Fibroblast of peridontal ligament (primary cell): ENCODE data around the gene KRTAP5-1.
"Not testable (repeated sequence)": the region's sequence is repeated elsewhere in the genome, so short reads cannot be mapped to it uniquely, and the experiment has no call there.

Experiments
- DNase-seq: peaks from one replicate; pipeline ENCODE4 v3.0.0-alpha.2; 2010; ENCODE audit errors: extremely low read depth

The KRTAP5-1 gene

DNA sequence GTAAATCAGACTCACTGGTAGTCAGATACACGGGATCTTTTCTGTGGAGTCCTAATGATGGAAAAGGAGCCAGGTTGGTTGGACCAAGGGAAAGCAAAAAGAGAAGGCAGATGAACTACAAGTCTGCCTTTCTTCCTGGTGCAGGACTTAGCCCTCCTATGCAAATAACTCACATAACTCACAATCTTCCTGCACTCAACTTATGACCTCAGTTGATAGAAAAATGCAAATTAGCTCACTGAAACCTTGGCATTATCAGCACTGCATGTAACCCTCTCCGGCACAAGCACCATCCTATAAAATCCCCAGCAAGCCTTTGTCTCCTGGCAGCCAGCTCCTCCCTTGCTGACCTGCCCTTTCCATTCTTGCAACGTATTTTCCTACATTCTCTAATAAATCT is 16.6 kb upstream of the KRTAP5-1 start:
- DNase-seq = not testable (repeated sequence)

DNA sequence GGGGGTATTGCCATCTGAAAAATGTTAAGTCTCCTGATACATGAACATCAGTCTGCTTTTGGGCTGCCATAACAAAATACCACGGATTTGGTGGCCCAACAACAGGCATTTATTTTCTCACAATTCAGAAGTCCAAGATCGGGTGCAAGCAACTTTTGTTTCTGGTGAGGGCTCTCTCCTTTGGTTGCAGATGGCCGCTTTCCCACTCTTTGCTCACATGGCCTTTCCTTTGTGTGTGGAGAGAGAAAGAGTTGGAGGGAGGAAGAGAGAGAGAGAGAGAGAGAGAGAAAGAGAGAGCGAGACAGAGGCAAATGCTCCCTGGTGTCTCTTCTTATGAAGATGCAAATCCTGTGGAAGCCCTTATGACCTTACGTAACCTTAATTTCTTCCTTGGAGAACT is 15.5 kb upstream of the KRTAP5-1 start:
- DNase-seq = no peak

DNA sequence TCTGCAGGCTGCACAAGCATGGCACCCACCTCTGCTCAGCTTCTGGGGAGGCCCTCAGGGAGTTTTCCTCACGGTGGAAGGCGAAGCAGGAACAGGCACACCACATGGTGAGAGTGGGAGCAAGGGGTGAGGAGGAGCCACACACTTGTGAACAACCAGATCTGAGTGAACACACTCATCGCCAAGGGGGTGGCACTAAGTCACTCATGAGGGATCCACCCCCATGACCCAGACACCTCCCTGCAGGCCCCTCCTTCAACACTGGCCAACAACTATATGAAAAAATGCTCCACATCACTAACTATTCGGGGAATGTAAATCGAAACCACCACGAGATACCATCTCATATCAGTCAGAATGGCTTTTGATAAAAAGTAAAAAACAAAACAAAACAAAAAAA is 13.7 kb upstream of the KRTAP5-1 start:
- peak; percentile 8 for DNase-seq

DNA sequence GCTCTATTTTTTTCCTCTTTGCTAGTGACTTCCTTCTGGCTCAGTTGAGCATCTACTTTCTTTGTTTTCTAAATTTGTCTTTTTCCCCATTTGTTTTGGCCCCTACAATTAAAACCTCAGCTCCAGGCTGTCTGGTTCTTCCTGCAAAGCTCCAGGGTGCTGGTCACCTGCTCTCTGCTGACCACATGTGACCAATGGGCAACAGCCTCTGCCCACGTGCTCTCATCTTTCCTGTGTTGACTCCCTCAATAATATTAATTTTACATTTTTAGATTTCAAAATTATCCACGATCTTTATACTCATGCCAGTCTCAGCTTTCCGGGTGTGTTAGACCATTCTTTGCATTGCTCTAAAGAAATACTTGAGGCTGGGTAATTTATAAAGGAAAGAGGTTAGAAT is 13.3 kb upstream of the KRTAP5-1 start:
- DNase-seq = not testable (repeated sequence)

DNA sequence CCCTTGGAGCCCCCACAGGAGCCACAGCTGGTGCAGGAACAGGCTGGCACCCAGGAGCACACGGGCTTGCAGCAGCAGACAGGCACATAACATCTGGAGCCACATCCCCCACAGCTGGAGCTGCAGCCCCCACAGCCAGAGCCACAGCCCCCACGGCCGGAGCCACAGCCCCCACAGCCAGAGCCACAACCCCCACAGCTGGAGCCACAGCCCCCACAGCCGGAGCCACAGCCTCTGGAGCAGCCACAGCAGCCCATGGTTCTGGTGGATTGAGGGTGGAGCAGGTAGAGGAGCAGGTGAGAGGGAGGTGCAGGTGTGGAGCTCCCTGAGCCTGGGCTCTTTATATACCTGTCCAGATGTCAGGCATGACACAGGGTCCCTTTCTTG is 12.9 kb upstream of the KRTAP5-1 start, which contains the start of gene KRTAP5-2:
Gene KRTAP5-2, minus strand, starts transcription at position 301 of the 387 bp plus-strand sequence. Its CDS starts 44 bp downstream, at position 257.
- DNase-seq = no peak

DNA sequence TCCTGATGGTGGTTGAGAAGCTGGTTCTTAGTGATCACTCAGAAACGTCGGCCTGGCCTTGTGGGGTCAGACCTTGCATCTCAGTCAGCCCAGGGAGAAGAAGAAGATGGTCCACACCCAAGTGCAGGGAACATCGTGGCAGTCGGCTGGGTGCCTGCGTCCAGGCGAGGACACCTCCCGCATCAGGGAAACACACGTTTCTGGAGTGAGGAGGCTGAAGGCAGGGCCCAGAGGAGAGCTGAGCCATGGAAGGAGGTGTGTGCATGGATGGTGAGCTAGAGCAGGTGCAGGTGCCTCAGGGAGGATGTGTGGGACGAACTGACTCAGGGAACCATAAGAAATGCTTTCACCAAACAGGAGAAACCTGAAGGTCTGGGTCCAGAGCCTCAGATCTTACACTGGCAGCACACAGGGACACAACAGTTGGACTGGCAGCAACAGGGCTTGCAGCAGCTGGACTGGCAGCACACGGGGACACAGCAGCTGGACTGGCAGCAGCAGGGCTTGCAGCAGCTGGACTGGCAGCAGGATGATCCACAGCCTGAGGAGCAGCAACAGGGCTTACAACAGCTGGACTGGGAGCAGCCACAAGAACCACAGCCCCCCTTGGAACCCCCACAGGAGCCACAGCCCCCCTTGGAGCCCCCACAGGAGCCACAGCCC is 12.4 kb upstream of the KRTAP5-1 start:
- no peak for DNase-seq

DNA sequence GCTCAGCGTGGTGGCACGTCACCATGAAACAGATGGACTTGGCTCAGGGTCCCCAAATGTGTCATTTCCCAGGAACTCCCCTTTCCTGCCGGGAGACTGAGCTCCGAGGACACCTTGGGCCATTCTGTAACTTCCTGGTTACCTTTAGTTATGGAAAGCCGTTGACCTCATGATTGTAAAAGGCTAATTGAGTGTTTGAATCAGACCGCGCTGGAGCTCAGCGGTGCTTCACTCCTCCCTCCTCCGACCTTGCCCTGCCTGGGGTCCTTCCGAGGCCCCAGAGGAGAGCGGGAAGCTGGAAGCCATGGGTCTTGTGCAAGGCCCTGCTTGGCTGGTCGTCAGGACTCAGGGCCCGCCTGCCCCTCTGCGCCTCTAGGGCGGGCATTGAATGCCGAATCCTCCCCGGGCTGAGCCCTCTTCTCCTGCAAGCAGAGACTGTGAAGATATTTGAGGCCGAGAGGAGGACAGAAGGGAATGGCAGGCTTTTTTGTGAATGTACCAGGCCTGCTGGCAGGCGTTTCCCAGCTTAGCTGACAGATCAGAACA is 11.6 kb upstream of the KRTAP5-1 start:
- DNase-seq = not testable (repeated sequence)

DNA sequence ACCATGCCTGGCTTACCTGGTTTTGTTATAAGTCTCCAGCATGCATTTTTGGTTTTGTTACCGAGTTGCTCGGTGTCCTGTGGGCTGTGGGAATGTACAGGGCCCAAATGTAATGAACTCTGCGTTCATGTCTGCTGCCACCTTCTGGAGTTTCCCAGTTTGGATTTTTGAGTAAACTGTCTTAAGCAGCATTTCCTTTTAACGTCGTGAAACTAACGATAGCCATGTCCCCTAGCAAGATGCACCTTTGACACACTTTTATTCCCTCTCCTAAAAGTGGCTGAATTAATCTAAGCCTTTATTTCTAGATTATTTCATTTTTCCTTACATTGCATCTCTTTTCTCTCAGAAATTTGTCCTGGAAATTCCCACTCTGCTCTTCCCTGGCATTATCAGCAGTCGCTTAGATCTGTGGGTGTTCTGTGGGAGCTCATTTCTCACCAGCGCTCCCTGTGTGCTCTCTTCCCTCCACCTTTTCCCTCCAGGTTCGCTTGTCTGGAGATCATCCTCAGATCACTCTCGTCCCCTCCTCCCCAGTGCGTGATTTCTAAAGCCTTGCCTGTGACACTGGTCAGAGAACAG is 11.0 kb upstream of the KRTAP5-1 start:
- DNase-seq = peak; percentile 31

DNA sequence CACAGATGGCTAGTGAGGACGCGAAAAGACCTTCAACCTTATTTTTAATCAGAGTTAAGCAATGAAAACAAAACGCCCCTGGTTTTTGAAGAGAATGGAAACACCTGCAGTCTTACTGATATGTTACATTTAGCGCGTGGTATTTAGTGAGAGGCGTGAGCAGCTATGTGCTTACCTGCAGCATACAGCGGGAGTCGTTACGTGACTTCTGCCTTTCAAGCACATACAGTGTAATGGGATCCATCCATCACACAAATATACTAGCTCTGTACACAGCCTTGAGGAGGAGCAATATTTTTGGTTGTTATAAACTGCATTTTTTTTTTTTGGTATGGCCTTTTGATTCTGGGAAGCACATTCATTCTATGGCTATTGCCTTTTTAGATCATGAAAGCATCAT is 7.5 kb upstream of the KRTAP5-1 start:
- no peak for DNase-seq

DNA sequence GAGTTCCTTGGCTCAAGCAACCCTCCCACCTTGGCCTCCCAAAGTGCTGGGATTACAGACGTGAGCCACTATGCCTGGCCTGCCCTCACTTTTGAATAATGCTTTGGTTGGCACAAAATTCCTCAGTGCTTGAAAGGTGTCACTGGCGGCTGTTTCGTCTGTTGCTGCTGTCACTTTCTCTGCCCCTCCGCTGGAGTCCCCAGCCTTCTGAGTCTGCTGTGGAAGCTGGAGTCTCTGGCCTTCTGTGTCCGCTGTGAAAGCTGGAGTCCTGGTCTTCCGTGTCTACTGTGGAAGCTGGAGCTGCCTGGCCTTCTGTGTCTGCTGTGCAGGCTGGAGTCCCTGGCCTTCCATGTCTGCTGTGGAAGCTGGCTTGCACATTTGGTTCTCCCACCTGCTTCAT is 4.9 kb upstream of the KRTAP5-1 start:
- DNase-seq = no peak

DNA sequence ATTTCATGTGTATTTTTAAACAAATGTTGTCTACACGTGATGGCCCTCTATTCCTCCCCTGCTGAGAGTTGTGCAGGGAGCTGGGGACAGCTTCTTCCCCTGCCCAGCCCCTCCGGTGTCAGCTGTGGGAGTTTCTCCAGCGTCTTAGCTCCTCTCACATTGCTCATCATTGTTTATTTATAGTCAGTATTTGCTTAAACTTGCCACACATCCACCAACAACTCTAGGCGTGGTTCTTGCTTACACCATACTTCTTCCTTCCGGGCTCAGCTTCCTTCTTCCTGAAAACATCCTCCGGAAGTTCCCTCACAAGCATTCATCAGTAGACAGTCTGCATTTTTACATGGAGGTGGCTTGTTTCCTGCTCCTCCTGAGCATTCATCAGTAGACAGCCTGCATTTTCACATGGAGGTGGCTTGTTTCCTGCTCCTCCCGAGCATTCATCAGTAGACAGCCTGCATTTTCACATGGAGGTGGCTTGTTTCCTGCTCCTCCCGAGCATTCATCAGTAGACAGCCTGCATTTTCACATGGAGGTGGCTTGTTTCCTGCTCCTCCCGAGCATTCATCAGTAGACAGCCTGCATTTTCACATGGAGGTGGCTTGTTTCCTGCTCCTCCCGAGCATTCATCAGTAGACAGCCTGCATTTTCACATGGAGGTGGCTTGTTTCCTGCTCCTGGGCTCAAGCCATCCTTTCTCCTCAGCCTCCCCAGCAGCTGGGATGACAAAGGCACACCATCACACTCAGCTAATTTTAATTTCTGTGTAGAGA is 4.3 kb upstream of the KRTAP5-1 start:
- not testable (repeated sequence) for DNase-seq

DNA sequence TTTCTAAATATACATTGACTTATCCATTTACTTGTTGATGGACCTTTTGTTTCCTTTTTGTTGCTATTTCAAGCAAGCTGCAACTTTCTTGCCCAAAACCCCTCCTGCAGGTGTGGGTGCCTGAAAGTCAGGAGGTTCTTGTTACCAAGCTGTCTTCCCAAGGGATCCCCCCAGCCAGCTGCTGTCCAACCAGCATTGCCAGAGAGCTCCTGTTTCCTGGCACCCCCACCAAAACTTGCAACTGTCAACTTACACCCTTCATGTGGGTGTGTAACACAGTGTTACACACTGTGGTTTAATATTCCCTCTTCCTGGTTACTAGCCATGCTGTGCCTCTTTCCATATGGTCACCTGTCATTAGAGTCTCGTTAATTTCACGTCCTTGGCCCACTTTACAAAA is 1.6 kb upstream of the KRTAP5-1 start:
- no peak for DNase-seq

DNA sequence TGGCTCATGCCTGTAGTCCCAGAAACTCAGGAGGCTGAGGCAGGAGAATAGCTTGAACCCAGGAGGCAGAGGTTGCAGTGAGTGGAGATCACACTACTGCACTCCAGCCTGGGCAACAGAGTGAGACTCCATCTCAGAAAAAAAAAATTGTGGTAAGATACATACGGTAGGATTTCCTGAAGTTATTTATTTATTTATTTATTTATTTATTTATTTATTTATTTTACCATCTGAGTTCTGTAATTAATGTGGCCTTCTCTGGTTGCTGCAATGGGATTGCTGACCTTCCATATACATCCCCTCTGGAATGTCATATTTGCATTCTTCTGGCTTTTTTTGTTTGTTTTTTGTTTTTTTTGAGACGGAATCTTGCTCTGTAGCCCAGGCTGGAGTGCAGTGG is 2.2 kb downstream of the KRTAP5-1 start:
- not testable (repeated sequence) for DNase-seq

DNA sequence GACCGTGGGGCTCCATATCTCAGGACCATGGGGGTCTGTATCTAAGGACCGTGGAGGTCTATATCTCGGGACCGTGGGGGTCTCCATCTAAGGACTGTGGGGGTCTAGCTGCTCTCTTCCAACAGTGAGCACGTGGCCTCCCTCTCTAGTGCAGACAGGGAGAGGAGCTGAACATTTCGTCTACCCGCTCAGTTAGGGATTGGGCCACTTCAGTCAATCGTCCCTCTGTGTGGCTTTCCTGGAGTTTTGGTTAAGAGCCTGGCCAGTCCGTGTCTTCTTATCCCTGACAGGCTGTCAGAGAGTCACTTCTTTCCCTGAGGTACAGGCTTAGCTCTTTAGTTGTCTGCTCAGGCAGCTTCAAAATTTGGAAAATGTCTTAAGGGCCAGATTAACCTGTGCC is 3.1 kb downstream of the KRTAP5-1 start:
- DNase-seq = no peak

DNA sequence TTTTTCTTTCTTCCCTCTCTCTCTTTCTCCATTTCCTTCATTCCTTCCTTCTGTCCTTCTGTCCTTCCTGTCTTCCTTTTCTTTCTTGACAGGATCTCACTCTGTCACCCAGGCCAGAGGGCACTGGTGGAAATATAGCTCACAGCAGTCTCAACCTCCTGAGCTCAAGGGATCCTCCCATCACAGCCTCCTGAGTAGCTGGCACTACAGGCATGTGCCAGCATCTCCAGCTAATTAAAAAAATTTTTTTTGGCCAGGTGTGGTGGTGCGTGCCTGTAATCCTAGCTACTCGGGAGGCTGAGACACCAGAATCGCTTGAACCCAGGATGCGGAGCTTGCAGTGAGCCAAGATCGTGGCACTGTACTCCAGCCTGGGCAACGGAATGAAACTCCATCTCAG is 8.3 kb downstream of the KRTAP5-1 start:
- no peak for DNase-seq

DNA sequence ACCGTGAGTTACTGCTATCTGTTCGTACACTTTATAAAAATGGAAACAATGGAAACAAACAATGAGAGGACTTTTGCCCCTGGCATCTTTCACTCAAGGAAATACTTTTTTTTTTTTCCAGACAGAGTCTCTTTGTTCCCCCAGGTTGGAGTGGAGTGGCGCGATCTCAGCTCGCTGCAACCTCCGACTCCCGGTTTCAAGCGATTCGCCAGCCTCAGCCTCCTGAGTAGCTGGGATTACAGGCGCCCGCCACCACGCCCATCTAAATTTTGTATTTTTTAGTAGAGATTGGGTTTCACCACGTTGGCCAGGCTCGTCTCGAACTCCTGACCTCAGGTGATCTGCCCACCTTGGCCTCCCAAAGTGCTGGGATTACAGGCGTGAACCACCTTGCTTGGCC is 9.3 kb downstream of the KRTAP5-1 start:
- not testable (repeated sequence) for DNase-seq

DNA sequence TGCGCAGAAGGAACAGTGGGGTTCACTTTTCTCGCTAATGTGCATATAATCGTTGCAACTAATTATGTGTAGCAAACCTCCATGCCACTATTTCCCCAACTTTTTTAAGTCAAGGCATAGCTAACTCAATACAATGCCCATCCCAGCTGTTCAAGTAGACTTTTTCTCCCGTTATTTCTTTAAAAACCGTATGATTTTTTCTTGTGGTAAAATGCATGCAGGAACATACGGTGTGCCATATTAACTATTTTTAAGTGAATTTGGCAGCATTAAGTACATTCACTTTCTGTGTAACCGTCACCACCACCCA is 10.2 kb downstream of the KRTAP5-1 start:
- no peak for DNase-seq

DNA sequence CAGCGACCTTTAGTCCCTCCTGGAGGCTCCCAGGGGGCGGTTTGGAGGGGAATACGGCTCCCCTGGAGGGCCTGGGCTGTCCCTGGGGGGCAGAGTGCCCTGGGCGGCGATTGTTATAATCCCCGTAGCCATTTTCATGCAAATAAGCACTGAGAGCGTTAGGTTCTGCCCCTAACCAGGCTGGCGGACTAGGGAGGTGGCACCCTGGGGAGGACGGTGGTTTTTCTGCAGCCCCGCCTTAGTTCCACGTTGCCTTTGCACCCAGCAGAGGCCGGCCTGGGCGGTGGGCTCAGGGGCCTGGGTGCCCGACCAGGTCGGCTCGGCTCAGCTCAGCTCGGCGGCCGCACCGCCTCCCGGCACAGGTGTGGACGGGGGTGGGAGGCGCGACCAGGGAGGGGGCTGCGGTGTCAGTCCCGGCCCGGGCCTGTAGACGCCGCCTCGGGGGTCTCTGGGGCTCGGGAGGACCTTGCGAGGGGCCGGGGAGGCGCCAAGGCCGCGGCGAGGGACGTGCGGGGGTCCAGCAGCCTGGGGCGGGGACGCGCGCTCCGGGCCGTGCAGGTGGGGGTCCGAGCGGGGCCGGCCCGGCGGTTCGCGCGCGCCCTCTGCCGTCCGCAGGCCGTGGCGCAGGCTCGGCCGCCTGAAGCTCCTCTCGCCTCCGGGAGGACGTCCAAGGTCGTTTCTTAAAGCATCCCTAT is 10.7 kb downstream of the KRTAP5-1 start:
- peak; percentile 35 for DNase-seq

DNA sequence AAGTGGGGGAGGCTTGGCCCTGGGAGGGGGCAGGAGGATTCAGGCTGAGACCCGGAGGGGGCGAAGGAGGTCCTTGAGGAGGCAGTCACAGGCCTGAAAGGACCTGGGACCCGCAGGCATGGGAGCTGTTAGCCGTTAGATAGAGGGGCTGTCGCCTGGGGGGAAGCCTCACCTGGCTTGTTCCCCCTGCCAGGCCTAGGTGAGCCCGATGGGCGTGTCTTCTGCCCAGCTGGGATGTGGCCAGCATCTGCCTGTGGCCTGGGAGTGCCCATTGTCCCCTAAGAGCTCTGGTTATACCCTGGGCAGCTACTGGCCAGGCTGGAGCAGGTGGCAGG is 11.2 kb downstream of the KRTAP5-1 start:
- no peak for DNase-seq

DNA sequence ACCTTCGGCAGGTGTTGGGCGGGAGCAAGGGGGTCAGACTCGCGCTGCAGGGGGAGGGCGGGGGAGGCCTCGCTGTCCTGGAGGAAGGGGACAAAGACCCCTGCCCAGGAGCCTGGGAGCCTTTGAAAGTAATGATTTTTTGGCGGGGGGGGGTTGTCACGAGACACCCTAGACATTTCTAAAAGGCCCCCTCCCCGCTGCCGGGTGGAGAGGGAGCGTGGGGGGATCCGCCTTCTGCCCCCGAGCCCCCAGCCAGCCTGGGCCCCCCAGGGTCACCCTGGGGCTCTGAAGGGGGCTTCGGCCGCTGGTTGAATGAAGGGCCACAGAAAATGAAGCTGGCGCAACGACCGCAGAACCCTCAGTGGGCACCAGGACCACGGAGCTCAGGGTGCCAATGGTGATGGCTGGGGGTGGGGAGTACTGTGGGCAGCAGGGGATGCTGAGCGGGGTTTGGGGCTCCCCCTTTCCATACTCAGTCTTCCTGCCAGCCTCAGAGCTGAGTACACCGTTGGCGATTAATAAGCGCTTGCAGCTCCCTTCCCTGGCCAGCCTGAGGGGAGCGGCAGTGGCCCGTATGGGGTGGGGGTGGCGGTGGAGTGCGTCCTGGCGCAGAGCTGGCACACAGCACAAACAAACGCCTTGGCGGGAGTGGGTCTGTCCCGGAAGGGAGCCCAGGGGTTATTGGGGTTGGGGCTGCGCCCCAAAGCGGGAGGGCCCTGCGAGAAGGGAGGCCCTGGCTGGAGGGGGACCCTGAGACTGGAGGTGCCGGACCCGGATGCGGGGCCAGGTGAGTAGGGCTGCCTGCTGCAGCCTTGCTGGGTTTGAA is 11.8 kb downstream of the KRTAP5-1 start:
- DNase-seq = no peak
